ENCODE data around the gene NEDD4L.

DNA sequence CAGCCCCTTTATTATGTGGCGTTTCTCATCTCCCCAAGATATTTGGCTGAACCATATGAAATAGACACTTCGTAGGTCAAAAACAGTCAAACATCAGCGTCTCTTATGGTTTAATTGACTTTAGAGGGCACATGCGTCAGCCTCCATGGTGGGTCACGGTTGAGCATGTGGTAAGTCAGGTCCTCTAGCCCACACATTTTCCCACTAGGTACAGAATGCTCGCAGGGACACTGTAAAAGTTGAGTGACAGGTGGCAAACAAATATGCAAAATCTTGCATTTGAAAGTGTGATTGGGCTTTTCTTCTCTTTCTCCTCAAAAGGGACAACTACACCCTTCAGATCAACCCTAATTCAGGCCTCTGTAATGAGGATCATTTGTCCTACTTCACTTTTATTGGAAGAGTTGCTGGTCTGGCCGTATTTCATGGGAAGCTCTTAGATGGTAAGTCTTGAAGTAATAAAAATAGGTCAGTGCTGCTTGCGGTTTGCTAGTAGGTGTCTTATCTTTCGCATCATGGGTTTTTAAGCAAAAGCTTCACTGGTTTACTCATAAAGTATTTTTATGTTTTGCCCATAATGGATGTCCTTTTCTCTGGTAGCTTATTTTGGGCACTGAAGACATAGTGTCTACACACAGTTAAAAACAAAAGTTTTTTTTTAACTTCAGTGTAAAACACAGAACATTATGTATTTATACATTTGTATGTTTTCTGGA is 323.6 kb downstream of the NEDD4L start:
- TF ChIP-seq NFIC (IDR thresholded peaks at IDR 0.05; ENCODE audit: borderline replicate concordance) (no peak), TCF12 (IDR thresholded peaks at IDR 0.05) (no peak), EZH2phosphoT487 (IDR thresholded peaks at IDR 0.05; ENCODE audit: borderline replicate concordance, low read depth) (no peak), TEAD4 (IDR thresholded peaks at IDR 0.05; ENCODE audit: borderline replicate concordance, insufficient read depth) (no peak), JUND (IDR thresholded peaks at IDR 0.05) (no peak), CHD2 (IDR thresholded peaks at IDR 0.05; ENCODE audit: low read length, partially characterized antibody) (no peak)
- TF ChIP-seq, protein P1, sequence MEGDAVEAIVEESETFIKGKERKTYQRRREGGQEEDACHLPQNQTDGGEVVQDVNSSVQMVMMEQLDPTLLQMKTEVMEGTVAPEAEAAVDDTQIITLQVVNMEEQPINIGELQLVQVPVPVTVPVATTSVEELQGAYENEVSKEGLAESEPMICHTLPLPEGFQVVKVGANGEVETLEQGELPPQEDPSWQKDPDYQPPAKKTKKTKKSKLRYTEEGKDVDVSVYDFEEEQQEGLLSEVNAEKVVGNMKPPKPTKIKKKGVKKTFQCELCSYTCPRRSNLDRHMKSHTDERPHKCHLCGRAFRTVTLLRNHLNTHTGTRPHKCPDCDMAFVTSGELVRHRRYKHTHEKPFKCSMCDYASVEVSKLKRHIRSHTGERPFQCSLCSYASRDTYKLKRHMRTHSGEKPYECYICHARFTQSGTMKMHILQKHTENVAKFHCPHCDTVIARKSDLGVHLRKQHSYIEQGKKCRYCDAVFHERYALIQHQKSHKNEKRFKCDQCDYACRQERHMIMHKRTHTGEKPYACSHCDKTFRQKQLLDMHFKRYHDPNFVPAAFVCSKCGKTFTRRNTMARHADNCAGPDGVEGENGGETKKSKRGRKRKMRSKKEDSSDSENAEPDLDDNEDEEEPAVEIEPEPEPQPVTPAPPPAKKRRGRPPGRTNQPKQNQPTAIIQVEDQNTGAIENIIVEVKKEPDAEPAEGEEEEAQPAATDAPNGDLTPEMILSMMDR (IDR thresholded peaks at IDR 0.05) = no peak
- TF ChIP-seq, protein P2, sequence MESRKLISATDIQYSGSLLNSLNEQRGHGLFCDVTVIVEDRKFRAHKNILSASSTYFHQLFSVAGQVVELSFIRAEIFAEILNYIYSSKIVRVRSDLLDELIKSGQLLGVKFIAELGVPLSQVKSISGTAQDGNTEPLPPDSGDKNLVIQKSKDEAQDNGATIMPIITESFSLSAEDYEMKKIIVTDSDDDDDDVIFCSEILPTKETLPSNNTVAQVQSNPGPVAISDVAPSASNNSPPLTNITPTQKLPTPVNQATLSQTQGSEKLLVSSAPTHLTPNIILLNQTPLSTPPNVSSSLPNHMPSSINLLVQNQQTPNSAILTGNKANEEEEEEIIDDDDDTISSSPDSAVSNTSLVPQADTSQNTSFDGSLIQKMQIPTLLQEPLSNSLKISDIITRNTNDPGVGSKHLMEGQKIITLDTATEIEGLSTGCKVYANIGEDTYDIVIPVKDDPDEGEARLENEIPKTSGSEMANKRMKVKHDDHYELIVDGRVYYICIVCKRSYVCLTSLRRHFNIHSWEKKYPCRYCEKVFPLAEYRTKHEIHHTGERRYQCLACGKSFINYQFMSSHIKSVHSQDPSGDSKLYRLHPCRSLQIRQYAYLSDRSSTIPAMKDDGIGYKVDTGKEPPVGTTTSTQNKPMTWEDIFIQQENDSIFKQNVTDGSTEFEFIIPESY (IDR thresholded peaks at IDR 0.05; ENCODE audit: borderline replicate concordance, low read depth) = no peak
- TF ChIP-seq, protein P3, sequence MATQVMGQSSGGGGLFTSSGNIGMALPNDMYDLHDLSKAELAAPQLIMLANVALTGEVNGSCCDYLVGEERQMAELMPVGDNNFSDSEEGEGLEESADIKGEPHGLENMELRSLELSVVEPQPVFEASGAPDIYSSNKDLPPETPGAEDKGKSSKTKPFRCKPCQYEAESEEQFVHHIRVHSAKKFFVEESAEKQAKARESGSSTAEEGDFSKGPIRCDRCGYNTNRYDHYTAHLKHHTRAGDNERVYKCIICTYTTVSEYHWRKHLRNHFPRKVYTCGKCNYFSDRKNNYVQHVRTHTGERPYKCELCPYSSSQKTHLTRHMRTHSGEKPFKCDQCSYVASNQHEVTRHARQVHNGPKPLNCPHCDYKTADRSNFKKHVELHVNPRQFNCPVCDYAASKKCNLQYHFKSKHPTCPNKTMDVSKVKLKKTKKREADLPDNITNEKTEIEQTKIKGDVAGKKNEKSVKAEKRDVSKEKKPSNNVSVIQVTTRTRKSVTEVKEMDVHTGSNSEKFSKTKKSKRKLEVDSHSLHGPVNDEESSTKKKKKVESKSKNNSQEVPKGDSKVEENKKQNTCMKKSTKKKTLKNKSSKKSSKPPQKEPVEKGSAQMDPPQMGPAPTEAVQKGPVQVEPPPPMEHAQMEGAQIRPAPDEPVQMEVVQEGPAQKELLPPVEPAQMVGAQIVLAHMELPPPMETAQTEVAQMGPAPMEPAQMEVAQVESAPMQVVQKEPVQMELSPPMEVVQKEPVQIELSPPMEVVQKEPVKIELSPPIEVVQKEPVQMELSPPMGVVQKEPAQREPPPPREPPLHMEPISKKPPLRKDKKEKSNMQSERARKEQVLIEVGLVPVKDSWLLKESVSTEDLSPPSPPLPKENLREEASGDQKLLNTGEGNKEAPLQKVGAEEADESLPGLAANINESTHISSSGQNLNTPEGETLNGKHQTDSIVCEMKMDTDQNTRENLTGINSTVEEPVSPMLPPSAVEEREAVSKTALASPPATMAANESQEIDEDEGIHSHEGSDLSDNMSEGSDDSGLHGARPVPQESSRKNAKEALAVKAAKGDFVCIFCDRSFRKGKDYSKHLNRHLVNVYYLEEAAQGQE (IDR thresholded peaks at IDR 0.05; ENCODE audit: low read depth, low read length) = no peak

All from SK-N-SH (cell line).